Measurements from ENCODE around the gene CEP112. TPM values are rescaled to one million over a fixed set of nuclear protein-coding genes. Genes with fewer than 3 reads are reported as not detected.
A peak's percentile ranks its signal among the peaks of the same experiment; 100 is the strongest.

CEP112 gene
- total RNA-seq, 1 donor from 2014 or later, result 9.7 TPM

DNA sequence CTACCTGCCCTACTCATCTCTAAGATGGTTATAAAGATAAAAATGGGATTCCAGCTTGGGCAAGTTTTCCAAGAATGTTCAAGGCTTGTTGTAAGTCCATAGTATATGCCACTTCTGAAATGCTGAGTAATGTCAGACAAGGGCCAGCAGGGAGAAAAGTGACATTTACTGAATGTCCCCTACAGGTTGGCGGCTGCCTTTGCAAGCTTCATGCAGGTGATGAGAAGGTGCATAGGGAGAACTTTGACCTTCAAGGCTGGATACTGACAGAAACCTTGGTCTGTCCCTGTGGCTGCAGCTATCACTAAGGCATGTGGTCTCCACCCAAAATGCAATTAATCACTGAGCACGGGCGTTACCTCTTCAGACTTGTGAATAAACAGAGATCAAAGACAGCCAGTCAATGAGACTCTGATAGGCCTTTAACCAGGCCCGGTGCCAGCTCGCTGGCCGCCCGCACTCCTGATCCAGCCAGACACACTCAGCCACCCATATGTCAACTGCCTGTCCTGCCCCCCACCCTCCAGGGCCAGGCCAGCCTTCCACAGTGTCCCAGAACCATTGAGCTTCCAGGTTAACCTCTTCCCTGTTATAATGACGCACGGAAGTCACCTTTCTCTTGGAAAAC is 603.6 kb downstream of the CEP112 start:
- Mint-ChIP-seq H3K27me3 (ENCODE audit: insufficient read depth, low read depth) (no peaks in the 10 kb centered on the region), H3K36me3 (no peaks in the 10 kb centered on the region), H3K4me3 (no peak overlapping the region), H3K4me1 (peaks cover 44% of the 10 kb centered on the region), H3K27ac (peak overlapping the region; percentile 67), H3K9me3 (peaks cover 6% of the 10 kb centered on the region)
- no peaks in the 10 kb centered on the region for H3K79me2 ChIP-seq (ENCODE audit: low read depth)
- H3K9ac ChIP-seq, result no peak overlapping the region
- H2AFZ ChIP-seq (replicated peaks), result no peak overlapping the region
- H3K4me3 ChIP-seq, result no peak overlapping the region
- DNase-seq (ENCODE audit: low spot score), result no peak
- H3K27ac ChIP-seq, result no peak overlapping the region
- no peaks in the 10 kb centered on the region for H3K36me3 ChIP-seq
- no peak overlapping the region for H3K4me2 ChIP-seq
- no peaks in the 10 kb centered on the region for H3K9me3 ChIP-seq (ENCODE audit: low read depth)
- TF ChIP-seq EZH2 (IDR thresholded peaks at IDR 0.05) (no peak), EZH2phosphoT487 (IDR thresholded peaks at IDR 0.05) (no peak), CTCF (IDR thresholded peaks at IDR 0.05) (no peak)
- H3F3A ChIP-seq (ENCODE audit: low read depth), result no peaks in the 10 kb centered on the region
- peaks cover 5% of the 10 kb centered on the region for H3K27me3 ChIP-seq
- H4K20me1 ChIP-seq (ENCODE audit: low read depth), result no peaks in the 10 kb centered on the region
- H3K4me1 ChIP-seq, result peaks cover 11% of the 10 kb centered on the region

DNA sequence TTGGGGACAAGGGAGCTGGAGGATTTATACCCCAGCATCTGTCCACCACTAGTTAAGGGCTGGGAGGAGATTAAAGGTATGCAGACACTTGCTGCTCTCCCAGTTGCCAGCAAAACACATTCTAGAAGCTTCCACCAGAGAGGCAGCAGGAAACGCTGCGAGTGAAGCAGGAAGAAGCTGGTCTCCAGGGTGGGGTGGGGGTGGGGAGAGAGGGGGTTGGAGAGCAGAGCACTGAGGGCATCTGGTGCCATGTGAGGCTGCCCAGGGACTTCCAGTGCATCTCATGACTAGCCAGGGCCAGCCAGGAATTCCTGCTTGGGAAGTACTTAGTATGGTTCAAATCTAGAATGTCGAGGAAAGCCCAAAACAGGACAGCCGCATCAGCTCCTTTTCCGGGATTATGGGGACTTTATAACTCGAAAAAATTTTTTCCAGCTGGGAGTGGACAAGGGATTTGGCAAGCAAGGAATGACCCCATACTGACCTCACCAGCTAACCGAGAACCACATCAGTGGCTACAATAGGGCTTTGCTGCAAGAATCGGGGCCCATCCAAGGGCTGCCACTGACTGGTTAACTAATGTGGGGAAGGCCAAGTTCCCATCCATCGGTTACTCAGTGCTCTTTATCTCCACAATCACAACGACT is 604.3 kb downstream of the CEP112 start:
- Mint-ChIP-seq H3K27ac (peak overlapping the region; percentile 74), H3K27me3 (ENCODE audit: insufficient read depth, low read depth) (no peaks in the 10 kb centered on the region), H3K4me3 (no peak overlapping the region), H3K9me3 (peaks cover 6% of the 10 kb centered on the region), H3K36me3 (no peaks in the 10 kb centered on the region), H3K4me1 (peaks cover 38% of the 10 kb centered on the region)
- no peak overlapping the region for H3K27ac ChIP-seq
- H3F3A ChIP-seq (ENCODE audit: low read depth), result no peaks in the 10 kb centered on the region
- H2AFZ ChIP-seq (replicated peaks), result no peak overlapping the region
- no peak for DNase-seq (ENCODE audit: low spot score)
- peaks cover 7% of the 10 kb centered on the region for H3K4me1 ChIP-seq
- H3K79me2 ChIP-seq (ENCODE audit: low read depth), result no peaks in the 10 kb centered on the region
- no peak overlapping the region for H3K4me3 ChIP-seq
- no peaks in the 10 kb centered on the region for H3K27me3 ChIP-seq
- H3K4me2 ChIP-seq, result no peak overlapping the region
- TF ChIP-seq CTCF (IDR thresholded peaks at IDR 0.05), result no peak
- no peak for TF ChIP-seq EZH2phosphoT487 (IDR thresholded peaks at IDR 0.05)
- no peak for TF ChIP-seq EZH2 (IDR thresholded peaks at IDR 0.05)
- H3K36me3 ChIP-seq, result no peaks in the 10 kb centered on the region
- H3K9ac ChIP-seq, result no peak overlapping the region
- H3K9me3 ChIP-seq (ENCODE audit: low read depth), result no peaks in the 10 kb centered on the region
- H4K20me1 ChIP-seq (ENCODE audit: low read depth), result no peaks in the 10 kb centered on the region

DNA sequence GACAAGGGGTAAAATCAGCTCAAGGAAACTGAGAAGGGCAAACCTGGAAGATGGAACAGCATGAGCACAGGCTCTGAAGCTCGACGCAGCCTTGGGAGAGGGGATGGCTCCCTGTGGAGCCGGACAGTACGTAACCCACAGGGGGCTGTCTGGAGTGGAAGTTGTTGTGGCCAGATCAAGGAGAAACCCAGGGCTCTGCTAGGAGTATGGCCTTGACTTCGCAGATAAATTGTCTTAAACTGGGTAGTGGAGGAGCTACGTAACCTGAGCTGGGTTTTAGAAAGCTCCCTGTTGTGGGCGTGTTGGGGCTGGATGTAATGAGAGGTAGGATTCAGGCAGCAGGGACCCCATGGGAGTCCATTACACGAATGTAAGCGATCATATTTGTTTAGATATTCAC is 605.0 kb downstream of the CEP112 start:
- H3K4me2 ChIP-seq, result no peak overlapping the region
- no peak overlapping the region for H2AFZ ChIP-seq (replicated peaks)
- no peaks in the 10 kb centered on the region for H3K79me2 ChIP-seq (ENCODE audit: low read depth)
- H3K9ac ChIP-seq, result no peak overlapping the region
- TF ChIP-seq CTCF (IDR thresholded peaks at IDR 0.05) (no peak), EZH2phosphoT487 (IDR thresholded peaks at IDR 0.05) (no peak), EZH2 (IDR thresholded peaks at IDR 0.05) (no peak)
- peaks cover 7% of the 10 kb centered on the region for H3K4me1 ChIP-seq
- Mint-ChIP-seq H3K9me3 (peaks cover 5% of the 10 kb centered on the region), H3K27ac (peak overlapping the region; percentile 74), H3K4me1 (peaks cover 36% of the 10 kb centered on the region), H3K27me3 (ENCODE audit: insufficient read depth, low read depth) (no peaks in the 10 kb centered on the region), H3K36me3 (no peaks in the 10 kb centered on the region), H3K4me3 (no peak overlapping the region)
- no peak overlapping the region for H3K27ac ChIP-seq
- H3K4me3 ChIP-seq, result no peak overlapping the region
- no peaks in the 10 kb centered on the region for H3K36me3 ChIP-seq
- no peaks in the 10 kb centered on the region for H3F3A ChIP-seq (ENCODE audit: low read depth)
- DNase-seq (ENCODE audit: low spot score), result no peak
- H3K9me3 ChIP-seq (ENCODE audit: low read depth), result no peaks in the 10 kb centered on the region
- no peaks in the 10 kb centered on the region for H3K27me3 ChIP-seq
- no peaks in the 10 kb centered on the region for H4K20me1 ChIP-seq (ENCODE audit: low read depth)

Other genes with a start within 250 kb of the CEP112 start
- gene APOH, start 37.3 kb upstream of the CEP112 start, total RNA-seq (ENCODE audit: low replicate concordance), result not detected in 2 replicates
- gene PRKCA, start 110.5 kb upstream of the CEP112 start, total RNA-seq (ENCODE audit: low replicate concordance), result 1.7 and 2.1 TPM in 2 replicates

All from neural progenitor cell (in vitro differentiated cells).